GM19193 (cell line): Measurements from ENCODE around the gene ADAP1.

Experiments used
- POLR2A ChIP-seq: IDR thresholded peaks from 4 replicates; pipeline ENCODE4 v1.6.1; 2011; ENCODE audit not compliant: insufficient read depth, insufficient read length; ENCODE audit errors: extremely low read depth

The ADAP1 gene

GRCh38 chr7:885893-886625 is 68.4 kb downstream of the ADAP1 start:
- no peak for TF ChIP-seq POLR2A

- TF ChIP-seq POLR2A, result no peak
Observed at GRCh38 chr7:885261-885892, 69.1 kb downstream of the ADAP1 start.

DNA sequence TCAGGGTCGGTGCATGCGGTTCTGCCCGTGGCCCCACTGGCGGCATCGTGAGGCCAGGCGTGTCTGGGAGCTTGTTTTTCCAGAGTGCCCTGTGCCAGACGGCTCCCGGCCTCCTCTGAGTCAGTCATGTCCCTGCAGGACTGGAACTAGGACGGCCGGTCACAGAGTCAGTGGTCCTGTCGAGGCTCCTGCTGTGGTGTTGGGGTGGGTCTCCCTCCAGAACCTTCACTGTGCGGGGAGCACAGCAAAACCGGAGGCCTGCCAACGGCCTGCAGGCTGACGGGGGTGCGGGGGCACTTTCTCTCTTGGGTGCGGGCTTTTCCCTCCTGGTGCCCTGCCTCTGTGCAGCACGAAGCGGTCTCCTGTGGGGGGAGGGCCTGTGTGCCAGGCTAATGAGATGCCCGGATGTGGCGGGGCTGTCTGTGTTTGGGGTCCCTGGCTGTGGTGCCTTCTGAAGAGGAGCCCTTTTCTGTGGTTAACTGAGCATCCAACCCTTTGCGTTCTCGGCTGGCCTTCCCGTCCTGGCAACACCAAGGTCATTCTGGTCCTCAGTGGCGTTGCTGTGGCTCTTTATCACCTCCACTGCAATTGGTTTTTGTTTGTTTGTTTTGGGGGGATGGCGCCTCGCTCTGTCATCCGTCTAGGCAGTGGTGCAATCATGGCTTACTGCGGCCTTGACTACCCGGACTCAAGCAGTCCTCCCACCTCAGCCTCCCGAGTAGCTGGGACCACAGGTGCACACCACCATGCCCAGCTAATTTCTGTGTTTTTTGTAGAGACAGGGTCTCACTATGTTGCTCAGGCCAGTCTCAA is 70.1 kb downstream of the ADAP1 start:
- no peak for TF ChIP-seq POLR2A

DNA sequence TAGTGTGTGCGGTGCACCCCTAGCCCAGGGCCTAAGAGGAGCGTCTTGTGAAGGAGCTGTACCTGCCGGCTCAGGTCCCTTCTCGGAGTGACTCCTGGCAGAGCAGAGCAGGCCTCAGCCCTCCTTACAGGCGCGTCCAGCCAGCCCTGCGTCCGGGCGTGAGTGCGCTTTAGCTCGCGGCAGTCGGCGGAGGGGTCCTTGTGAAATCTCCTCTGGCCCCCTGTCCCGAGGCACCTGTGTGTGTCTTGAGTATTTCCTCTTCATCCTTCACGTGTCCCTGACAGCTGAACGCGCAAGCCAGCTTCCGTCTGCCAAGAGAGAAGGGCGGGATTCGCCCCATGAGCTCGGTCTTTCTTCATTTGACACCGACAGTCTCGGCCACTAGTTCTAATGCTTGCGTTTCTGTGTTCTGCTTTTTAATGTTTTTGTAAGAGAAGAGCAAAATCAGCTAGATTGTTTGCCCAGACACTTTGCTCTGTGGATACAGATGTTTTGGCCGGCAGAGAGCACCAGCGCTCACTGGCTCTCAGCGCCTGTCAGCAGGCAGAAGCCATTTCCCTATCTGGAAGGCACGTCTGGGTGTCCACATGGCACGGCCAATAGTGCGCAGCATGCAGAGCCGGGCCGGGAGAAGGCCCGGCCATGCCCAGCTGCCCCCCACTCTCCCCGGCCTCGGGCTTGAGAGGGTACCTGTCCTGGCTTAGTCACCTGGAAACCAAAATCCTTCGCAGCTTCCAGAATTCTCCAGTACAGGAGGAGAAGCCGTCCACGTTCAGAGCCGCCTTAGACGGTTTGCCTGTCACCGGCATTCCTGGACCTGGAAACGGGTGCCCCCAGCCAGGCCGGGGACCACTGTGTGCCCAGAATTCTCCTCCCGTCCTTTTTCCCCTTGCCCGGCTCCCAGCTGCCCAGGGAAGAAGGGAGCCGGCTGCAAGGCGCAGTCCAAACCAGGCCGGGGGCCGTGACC is 71.1 kb downstream of the ADAP1 start:
- no peak for TF ChIP-seq POLR2A

DNA sequence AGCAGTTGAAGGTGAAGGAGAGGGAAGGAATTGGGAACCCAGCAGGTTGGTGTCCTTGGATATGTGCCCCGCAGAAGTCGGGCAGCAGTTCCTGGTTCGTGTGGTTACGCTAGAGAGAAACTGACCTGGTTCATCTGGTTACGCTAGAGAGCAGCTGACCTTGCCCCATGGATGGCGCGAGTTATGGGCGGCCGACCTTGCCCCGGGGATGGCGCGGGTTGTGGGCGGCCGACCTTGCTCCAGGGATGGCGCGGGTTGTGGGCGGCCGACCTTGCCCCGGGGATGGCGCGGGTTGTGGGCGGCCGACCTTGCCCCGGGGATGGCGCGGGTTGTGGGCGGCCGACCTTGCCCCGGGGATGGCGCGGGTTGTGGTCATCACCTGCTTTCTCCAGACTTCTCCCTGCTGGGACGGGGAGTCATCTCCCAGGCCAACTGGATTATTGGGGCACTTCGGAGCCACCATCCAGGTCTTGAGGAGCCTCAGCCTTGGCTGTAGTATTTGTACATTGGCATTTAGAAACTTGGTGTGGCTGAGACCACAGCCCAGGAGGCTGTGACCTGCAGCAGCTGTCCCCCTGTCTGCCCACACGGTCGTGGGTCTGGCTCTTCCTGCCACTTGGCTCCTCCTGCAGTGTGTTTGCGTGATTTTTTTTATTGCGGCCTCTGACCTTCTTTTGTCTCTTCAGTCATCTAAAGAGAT is 72.0 kb downstream of the ADAP1 start:
- no peak for TF ChIP-seq POLR2A

DNA sequence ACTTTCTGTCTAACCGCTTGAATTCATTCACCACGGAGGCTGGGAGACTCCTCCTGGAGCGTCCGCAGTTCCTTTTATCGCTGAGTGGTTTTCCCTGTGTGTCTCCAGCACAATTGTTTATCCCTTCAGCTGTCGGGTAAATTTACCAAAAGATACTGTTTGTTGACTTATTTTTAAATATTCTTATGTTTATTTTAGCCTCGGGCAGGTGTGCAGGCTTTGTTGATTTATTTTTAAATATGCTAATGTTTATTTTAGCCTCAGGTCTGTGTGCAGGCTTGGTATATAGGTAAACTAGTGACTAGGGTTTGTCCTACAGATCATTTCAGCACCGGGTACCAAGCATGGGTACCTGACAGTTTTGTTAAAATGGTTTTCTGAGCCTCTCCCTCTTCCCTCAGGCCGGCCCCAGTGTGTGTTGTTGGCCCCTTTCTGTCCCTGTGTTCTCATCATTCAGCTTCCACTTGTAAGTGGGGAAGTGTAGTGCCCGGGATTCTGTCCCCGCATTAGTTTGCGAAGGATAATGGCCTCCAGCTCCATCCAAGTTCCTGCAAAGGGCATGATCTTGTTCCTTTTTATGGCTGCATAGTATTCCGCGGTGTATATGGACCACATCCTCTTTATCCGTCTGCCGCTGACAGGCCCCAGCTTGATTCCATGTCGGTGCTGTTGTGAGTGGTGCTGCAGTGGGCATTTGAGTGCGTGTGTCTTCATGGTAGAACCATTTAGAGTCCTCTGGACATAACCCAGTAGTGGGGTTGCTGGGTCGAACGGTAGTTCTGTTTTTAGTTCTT is 72.8 kb downstream of the ADAP1 start:
- TF ChIP-seq POLR2A, result no peak

DNA sequence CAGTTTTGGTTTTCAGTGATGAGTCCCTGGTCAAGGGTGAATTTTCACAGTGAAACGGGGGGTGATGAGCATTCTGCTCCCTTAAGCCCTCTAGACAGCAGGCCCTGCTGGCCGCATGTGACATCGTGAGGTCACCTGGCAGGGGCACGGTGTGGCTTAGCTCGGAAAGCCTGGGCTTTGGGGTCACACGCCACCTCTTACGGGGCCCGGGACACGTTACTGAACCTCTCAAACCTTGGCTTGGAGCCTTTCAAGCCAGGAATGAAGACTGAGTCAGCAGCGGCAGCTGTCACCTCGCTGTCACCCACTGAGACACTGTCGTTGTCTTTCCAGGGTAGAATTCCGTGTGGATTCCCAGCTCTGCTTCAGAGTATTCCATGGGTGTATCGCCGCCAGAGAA is 74.0 kb downstream of the ADAP1 start:
- no peak for TF ChIP-seq POLR2A

DNA sequence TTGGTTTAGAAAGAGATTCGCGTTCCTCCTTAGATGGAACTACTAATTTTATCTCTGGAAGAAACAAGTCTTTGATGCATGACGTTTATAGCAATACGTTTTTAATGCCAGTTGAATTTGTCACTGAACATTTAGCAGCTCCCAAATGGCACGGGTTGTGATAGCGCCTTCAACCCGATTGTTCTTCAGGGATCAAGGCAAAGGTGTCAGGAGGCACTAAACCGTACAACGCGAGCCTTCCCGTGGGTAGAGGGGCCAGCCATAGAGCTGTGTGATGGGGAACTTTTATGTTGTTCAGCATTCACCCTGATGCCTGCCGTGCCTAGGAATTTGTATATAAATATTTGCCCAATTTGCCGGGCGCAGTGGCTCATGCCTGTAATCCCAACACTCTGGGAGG is 74.8 kb downstream of the ADAP1 start:
- no peak for TF ChIP-seq POLR2A

- no peak for TF ChIP-seq POLR2A
Observed at GRCh38 chr7:879093-879492, 75.4 kb downstream of the ADAP1 start.

DNA sequence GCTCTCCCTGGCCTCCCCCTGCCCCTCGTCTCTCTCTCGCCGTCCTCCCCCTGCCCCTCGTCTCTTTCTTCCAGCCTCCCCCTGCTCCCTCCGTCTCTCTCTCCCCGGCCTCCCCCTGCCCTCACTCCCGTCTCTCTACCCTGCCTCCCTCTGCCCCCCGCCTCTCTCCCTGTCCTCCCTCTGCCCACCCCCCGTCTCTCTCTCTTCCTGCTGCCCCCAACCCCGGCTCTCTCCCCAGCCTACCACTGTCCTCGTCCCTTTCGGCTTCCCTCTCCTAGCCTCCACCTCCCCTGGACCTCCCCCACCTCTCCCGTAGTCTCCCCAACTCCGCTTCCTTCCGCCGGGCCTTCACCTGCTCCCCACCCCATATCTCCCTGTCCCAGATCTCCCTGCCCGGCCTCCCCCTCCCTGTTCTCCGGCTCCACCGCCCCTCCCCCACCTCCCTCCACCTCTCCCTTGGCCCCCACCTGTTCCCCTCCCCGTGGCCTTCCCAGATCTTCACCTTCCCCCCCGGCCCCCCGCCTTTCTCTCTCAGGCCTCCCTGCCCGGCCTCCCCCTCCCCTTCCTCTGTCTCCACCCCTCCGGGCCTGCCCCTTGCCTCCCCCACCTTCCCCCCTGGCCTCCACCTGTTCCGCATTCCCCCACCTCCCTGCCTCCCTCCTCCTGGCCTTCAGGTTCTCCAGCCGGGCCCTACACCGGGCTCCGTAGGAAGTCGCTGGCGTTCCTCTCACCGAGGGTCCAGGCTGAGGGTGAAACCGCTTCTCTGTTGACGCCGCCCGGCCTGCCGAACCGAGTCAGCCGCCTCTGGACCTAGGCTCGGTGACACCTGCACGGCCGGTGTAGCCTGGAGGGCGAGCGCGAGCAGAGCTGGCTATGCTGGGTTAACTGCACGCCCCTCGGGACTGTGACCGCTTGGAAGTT is 76.9 kb downstream of the ADAP1 start:
- TF ChIP-seq POLR2A, result no peak

- no peak for TF ChIP-seq POLR2A
Observed at GRCh38 chr7:876972-877311, 77.5 kb downstream of the ADAP1 start.
